GM12801 (cell line): ENCODE results near the gene C10orf105.

Experiments
- CTCF ChIP-seq: IDR thresholded peaks from one replicate; pipeline ENCODE4 v1.5.1; 2011; ENCODE audit warnings: control low read depth; ENCODE audit not compliant: insufficient read length; ENCODE audit errors: extremely low read depth

C10orf105 gene

GRCh38 chr10:71737834-71738197 is 18.2 kb upstream of the C10orf105 start:
- TF ChIP-seq CTCF: no peak

GRCh38 chr10:71737001-71737833 is 17.6 kb upstream of the C10orf105 start:
- TF ChIP-seq CTCF: no peak

GRCh38 chr10:71736570-71736952 is 17.0 kb upstream of the C10orf105 start:
- no peak for TF ChIP-seq CTCF

- TF ChIP-seq CTCF: no peak
Observed at GRCh38 chr10:71735709-71736569, 16.4 kb upstream of the C10orf105 start.

GRCh38 chr10:71734797-71735196 is 15.2 kb upstream of the C10orf105 start:
- TF ChIP-seq CTCF: no peak

- no peak for TF ChIP-seq CTCF
Observed at GRCh38 chr10:71731791-71732190, 12.2 kb upstream of the C10orf105 start.

GRCh38 chr10:71729161-71729636 is 9.6 kb upstream of the C10orf105 start:
- TF ChIP-seq CTCF: no peak
